Measurements from ENCODE around the gene ETNK2. TPM values are rescaled to one million over a fixed set of nuclear protein-coding genes. Genes with fewer than 3 reads are reported as not detected.
A peak's percentile ranks its signal among the peaks of the same experiment; 100 is the strongest.

The ETNK2 gene
- total RNA-seq, 1 donor from 2014 or later = 8.2 TPM

DNA sequence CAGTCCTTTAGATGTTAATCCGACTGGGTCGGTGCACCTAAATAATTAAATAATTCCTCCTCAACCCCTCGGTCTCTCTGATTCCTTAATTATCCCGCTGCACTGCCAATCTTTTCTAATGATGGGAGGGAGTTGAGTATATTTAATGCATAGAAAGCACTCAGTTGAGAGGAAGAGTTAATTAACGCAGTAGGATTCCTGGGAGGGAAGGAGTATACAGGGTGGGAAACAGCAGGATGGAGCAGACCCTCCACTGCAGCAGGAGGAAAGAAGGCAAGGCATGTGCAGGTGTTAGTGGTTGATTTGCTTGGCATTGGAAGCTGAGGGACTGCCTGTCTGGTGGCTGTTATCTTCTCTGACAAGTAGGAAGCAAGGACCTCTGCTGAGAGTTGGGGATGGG is 24.2 kb upstream of the ETNK2 start:
- Mint-ChIP-seq H3K27ac (ENCODE audit: unreplicated experiment) (no peak overlapping the region), H3K9me3 (ENCODE audit: unreplicated experiment) (peaks cover 4% of the 10 kb centered on the region), H3K4me3 (ENCODE audit: unreplicated experiment) (no peak overlapping the region), H3K36me3 (ENCODE audit: low read depth, unreplicated experiment) (no peaks in the 10 kb centered on the region), H3K27me3 (ENCODE audit: low read depth, unreplicated experiment) (peaks cover 15% of the 10 kb centered on the region), H3K4me1 (ENCODE audit: low read depth, unreplicated experiment) (no peaks in the 10 kb centered on the region)
- Histone ChIP-seq H3K79me2 (ENCODE audit: insufficient read depth, low read length) (no peaks in the 10 kb centered on the region), H3K9me3 (ENCODE audit: insufficient read depth, low read depth, low read length) (no peaks in the 10 kb centered on the region), H4K20me1 (ENCODE audit: insufficient read depth, low read length) (no peaks in the 10 kb centered on the region), H2AFZ (ENCODE audit: low read depth, low read length) (no peak overlapping the region), H3K36me3 (ENCODE audit: insufficient read depth, low read length) (no peaks in the 10 kb centered on the region), H3K9ac (ENCODE audit: low read length) (no peak overlapping the region), H3K4me3 (ENCODE audit: insufficient read depth, low read depth, low read length) (no peak overlapping the region), H3K27me3 (ENCODE audit: insufficient read depth, low read length) (no peaks in the 10 kb centered on the region), H3K4me1 (ENCODE audit: insufficient read depth, low read length) (peaks cover 13% of the 10 kb centered on the region), H3K4me2 (ENCODE audit: low read length) (no peak overlapping the region), H3K27ac (ENCODE audit: low read depth, low read length) (no peak overlapping the region)
- DNase-seq (ENCODE audit: low read depth) = no peak
- TF ChIP-seq, protein P1, sequence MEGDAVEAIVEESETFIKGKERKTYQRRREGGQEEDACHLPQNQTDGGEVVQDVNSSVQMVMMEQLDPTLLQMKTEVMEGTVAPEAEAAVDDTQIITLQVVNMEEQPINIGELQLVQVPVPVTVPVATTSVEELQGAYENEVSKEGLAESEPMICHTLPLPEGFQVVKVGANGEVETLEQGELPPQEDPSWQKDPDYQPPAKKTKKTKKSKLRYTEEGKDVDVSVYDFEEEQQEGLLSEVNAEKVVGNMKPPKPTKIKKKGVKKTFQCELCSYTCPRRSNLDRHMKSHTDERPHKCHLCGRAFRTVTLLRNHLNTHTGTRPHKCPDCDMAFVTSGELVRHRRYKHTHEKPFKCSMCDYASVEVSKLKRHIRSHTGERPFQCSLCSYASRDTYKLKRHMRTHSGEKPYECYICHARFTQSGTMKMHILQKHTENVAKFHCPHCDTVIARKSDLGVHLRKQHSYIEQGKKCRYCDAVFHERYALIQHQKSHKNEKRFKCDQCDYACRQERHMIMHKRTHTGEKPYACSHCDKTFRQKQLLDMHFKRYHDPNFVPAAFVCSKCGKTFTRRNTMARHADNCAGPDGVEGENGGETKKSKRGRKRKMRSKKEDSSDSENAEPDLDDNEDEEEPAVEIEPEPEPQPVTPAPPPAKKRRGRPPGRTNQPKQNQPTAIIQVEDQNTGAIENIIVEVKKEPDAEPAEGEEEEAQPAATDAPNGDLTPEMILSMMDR (IDR thresholded peaks at IDR 0.05; ENCODE audit: insufficient read depth, low read depth, low read length) = no peak
- no peak for TF ChIP-seq EZH2 (IDR thresholded peaks at IDR 0.05; ENCODE audit: insufficient read depth, low read length)
- FAIRE-seq = no peak

DNA sequence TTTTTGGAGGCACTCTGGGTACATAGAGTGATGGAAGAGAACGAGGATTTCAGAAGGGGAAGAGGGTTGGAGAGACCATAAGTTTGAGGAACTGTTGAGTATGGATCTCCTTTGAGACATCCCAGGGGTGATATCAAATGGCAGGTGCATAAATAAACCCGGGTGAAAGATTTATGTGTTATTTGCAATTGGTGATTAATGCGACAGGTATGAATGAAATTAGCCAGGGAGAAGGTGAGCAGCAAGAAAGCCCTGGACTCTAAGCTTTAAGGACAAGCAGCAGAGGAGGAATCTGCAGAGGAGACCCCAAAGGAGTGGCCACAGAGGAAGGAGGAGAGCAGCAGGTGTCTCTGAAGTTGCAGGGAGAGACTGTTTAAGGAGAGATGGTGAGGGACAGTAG is 23.1 kb upstream of the ETNK2 start:
- no peaks in the 10 kb centered on the region for H3K79me2 ChIP-seq (ENCODE audit: insufficient read depth, low read length)
- FAIRE-seq (no peak), DNase-seq (ENCODE audit: low read depth) (no peak)
- Mint-ChIP-seq H3K4me3 (ENCODE audit: unreplicated experiment) (no peak overlapping the region), H3K36me3 (ENCODE audit: low read depth, unreplicated experiment) (no peaks in the 10 kb centered on the region), H3K27ac (ENCODE audit: unreplicated experiment) (no peak overlapping the region), H3K4me1 (ENCODE audit: low read depth, unreplicated experiment) (no peaks in the 10 kb centered on the region), H3K9me3 (ENCODE audit: unreplicated experiment) (peaks cover 4% of the 10 kb centered on the region), H3K27me3 (ENCODE audit: low read depth, unreplicated experiment) (peaks cover 4% of the 10 kb centered on the region)
- no peak overlapping the region for H3K4me3 ChIP-seq (ENCODE audit: insufficient read depth, low read depth, low read length)
- no peak overlapping the region for H3K9ac ChIP-seq (ENCODE audit: low read length)
- no peaks in the 10 kb centered on the region for H3K36me3 ChIP-seq (ENCODE audit: insufficient read depth, low read length)
- peaks cover 5% of the 10 kb centered on the region for H3K9me3 ChIP-seq (ENCODE audit: insufficient read depth, low read depth, low read length)
- H3K4me2 ChIP-seq (ENCODE audit: low read length) = no peak overlapping the region
- TF ChIP-seq, protein P1 (IDR thresholded peaks at IDR 0.05; ENCODE audit: insufficient read depth, low read depth, low read length) = no peak
- TF ChIP-seq EZH2 (IDR thresholded peaks at IDR 0.05; ENCODE audit: insufficient read depth, low read length) = no peak
- H3K27me3 ChIP-seq (ENCODE audit: insufficient read depth, low read length) = no peaks in the 10 kb centered on the region
- H3K27ac ChIP-seq (ENCODE audit: low read depth, low read length) = no peak overlapping the region
- H2AFZ ChIP-seq (ENCODE audit: low read depth, low read length) = no peak overlapping the region
- H3K4me1 ChIP-seq (ENCODE audit: insufficient read depth, low read length) = peaks cover 13% of the 10 kb centered on the region
- H4K20me1 ChIP-seq (ENCODE audit: insufficient read depth, low read length) = no peaks in the 10 kb centered on the region

DNA sequence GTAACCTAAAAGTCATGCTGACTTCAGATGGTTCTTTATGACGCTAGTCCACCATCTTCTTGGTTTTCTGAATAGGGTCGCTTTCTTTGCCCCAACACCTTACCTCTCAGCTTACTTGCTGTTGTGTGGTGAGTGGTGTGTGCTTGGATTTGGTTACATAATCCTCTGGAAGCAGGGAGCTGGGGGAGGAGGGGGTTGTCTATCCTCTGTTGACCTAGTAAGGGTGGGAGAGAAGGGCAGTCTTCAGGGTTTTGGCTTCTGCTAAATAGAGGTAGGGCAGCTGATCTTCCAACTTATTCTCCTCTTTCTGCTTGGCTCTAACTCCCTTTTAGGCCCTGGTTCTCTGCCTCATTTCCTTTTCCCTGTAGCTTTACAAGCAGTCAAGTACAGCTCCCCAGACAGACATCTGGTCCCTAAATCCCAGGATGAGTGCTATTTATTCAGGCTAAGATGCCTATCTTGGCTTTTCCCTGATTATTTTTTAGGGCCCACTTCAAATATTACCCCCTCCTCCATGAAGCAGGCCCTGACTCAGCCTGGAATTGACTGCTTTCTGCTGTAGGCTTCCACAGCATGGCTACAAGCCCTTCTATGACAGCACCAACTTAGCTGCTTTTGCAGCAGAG is 20.7 kb upstream of the ETNK2 start:
- Histone ChIP-seq H3K4me3 (ENCODE audit: insufficient read depth, low read depth, low read length) (no peak overlapping the region), H3K79me2 (ENCODE audit: insufficient read depth, low read length) (no peaks in the 10 kb centered on the region), H4K20me1 (ENCODE audit: insufficient read depth, low read length) (no peaks in the 10 kb centered on the region), H3K27me3 (ENCODE audit: insufficient read depth, low read length) (no peaks in the 10 kb centered on the region), H3K9me3 (ENCODE audit: insufficient read depth, low read depth, low read length) (peaks cover 10% of the 10 kb centered on the region), H3K36me3 (ENCODE audit: insufficient read depth, low read length) (no peaks in the 10 kb centered on the region), H2AFZ (ENCODE audit: low read depth, low read length) (no peak overlapping the region), H3K9ac (ENCODE audit: low read length) (no peak overlapping the region), H3K4me1 (ENCODE audit: insufficient read depth, low read length) (peaks cover 13% of the 10 kb centered on the region), H3K4me2 (ENCODE audit: low read length) (no peak overlapping the region), H3K27ac (ENCODE audit: low read depth, low read length) (peak overlapping the region; percentile 17)
- FAIRE-seq = no peak
- TF ChIP-seq, protein P1 (IDR thresholded peaks at IDR 0.05; ENCODE audit: insufficient read depth, low read depth, low read length) = no peak
- TF ChIP-seq EZH2 (IDR thresholded peaks at IDR 0.05; ENCODE audit: insufficient read depth, low read length) = no peak
- peaks cover 4% of the 10 kb centered on the region for H3K27me3 Mint-ChIP-seq (ENCODE audit: low read depth, unreplicated experiment)
- H3K27ac Mint-ChIP-seq (ENCODE audit: unreplicated experiment) = no peak overlapping the region
- H3K9me3 Mint-ChIP-seq (ENCODE audit: unreplicated experiment) = peaks cover 6% of the 10 kb centered on the region
- H3K4me1 Mint-ChIP-seq (ENCODE audit: low read depth, unreplicated experiment) = no peaks in the 10 kb centered on the region
- H3K4me3 Mint-ChIP-seq (ENCODE audit: unreplicated experiment) = no peak overlapping the region
- H3K36me3 Mint-ChIP-seq (ENCODE audit: low read depth, unreplicated experiment) = no peaks in the 10 kb centered on the region
- no peak for DNase-seq (ENCODE audit: low read depth)
